PFSK-1 (cell line): ENCODE results near the gene RARRES2.

Experiments used
- POLR2AphosphoS5 ChIP-seq: IDR thresholded peaks from 2 replicates; pipeline ENCODE4 v1.6.1; 2012; ENCODE audit warnings: low read depth, mild to moderate bottlenecking, control low read depth, low read length, moderate library complexity
- REST ChIP-seq, 2 experiments: IDR thresholded peaks; 2 replicates each; pipeline versions ENCODE4 v1.6.1 to v1.8.0; 2011 to 2012; ENCODE audit warnings: low read depth in 2 of 2, low read length in 2 of 2, control low read depth in 1 of 2, inconsistent platforms in 1 of 2, mild to moderate bottlenecking in 1 of 2, moderate library complexity in 1 of 2; ENCODE audit not compliant: insufficient read depth in 1 of 2

- no peak for TF ChIP-seq POLR2AphosphoS5
- TF ChIP-seq REST (IDR thresholded peaks at IDR 0.05; ENCODE audit: insufficient read depth in 1 of 2, low read depth in 2 of 2, low read length in 2 of 2) = no peak
Measured at GRCh38 chr7:150335108-150335773, 6.2 kb downstream of the RARRES2 start.
